Nephron (organoid): ENCODE results near the gene PPDPF.

ENCODE experiments used
- H3K27ac Mint-ChIP-seq, 3 experiments: 2 replicates each; pipeline ENCODE4 v1.8.0; 2020; ENCODE audit warnings: mixed read lengths in 3 of 3, mild to moderate bottlenecking in 2 of 3, moderate library complexity in 1 of 3
- H3K27me3 Mint-ChIP-seq: 2 replicates; pipeline ENCODE4 v1.8.0; 2021; ENCODE audit warnings: low read depth, mild to moderate bottlenecking, moderate library complexity, mixed read lengths
- H3K36me3 Mint-ChIP-seq: 2 replicates; pipeline ENCODE4 v1.8.0; 2020; ENCODE audit warnings: low read depth, mixed read lengths
- H3K4me1 Mint-ChIP-seq: 2 replicates; pipeline ENCODE4 v1.8.0; 2020; ENCODE audit warnings: mixed read lengths
- H3K4me3 Mint-ChIP-seq, 3 experiments: 2 replicates each; pipeline ENCODE4 v1.8.0; 2020; ENCODE audit warnings: mild to moderate bottlenecking in 3 of 3, mixed read lengths in 3 of 3, moderate library complexity in 2 of 3
- H3K9me3 Mint-ChIP-seq: 2 replicates; pipeline ENCODE4 v1.8.0; 2020; ENCODE audit warnings: mixed read lengths
- CTCF ChIP-seq, 3 experiments: fragments of 200-600 bp; sonication (generic); IDR thresholded peaks; one replicate each; pipeline ENCODE4 v1.5.0; 2021; ENCODE audit warnings: antibody characterized with exemption in 3 of 3; ENCODE audit not compliant: unreplicated experiment in 3 of 3

PPDPF gene

GRCh38 chr20:63552481-63553249, 32.1 kb downstream of the PPDPF start:
- Mint-ChIP-seq H3K9me3 (no peaks in the 10 kb centered on the region), H3K4me1 (no peaks in the 10 kb centered on the region), H3K27ac (no peak overlapping the region), H3K27me3 (peaks cover 24% of the 10 kb centered on the region), H3K36me3 (no peaks in the 10 kb centered on the region), H3K4me3 (peak overlapping the region; percentile 32 to 76 (median 69))
- TF ChIP-seq CTCF (IDR thresholded peaks at IDR 0.05; ENCODE audit: unreplicated experiment in 3 of 3): no peak

GRCh38 chr20:63553251-63553932, 32.8 kb downstream of the PPDPF start:
- H3K36me3 Mint-ChIP-seq: no peaks in the 10 kb centered on the region
- H3K9me3 Mint-ChIP-seq: no peaks in the 10 kb centered on the region
- TF ChIP-seq CTCF (IDR thresholded peaks at IDR 0.05; ENCODE audit: unreplicated experiment in 3 of 3): no peak
- peaks cover 23% of the 10 kb centered on the region for H3K27me3 Mint-ChIP-seq
- H3K4me3 Mint-ChIP-seq: peak overlapping the region in 2 of 3 experiments; percentile 64 to 76
- H3K27ac Mint-ChIP-seq: no peak overlapping the region
- no peaks in the 10 kb centered on the region for H3K4me1 Mint-ChIP-seq

GRCh38 chr20:63553933-63554290, 33.3 kb downstream of the PPDPF start, which contains the start of gene FNDC11:
Gene FNDC11, plus strand, starts transcription at chr20:63554159. Its CDS starts 1,505 bp downstream, at chr20:63555664.
- Mint-ChIP-seq H3K27ac (no peak within 1 kb of the TSS), H3K4me3 (peak within 1 kb of the TSS; percentile 47 to 76 (median 73)), H3K9me3 (no peaks in the 10 kb centered on the region), H3K36me3 (no peaks in the 10 kb centered on the region), H3K27me3 (peaks cover 20% of the 10 kb centered on the region), H3K4me1 (no peaks in the 10 kb centered on the region)
- TF ChIP-seq CTCF (IDR thresholded peaks at IDR 0.05; ENCODE audit: unreplicated experiment in 3 of 3): no peak

GRCh38 chr20:63554361-63555278, 34.1 kb downstream of the PPDPF start:
- no peak overlapping the region for H3K27ac Mint-ChIP-seq
- no peak for TF ChIP-seq CTCF (IDR thresholded peaks at IDR 0.05; ENCODE audit: unreplicated experiment in 3 of 3)
- no peaks in the 10 kb centered on the region for H3K4me1 Mint-ChIP-seq
- no peaks in the 10 kb centered on the region for H3K9me3 Mint-ChIP-seq
- peak overlapping the region; percentile 47 to 76 (median 73) for H3K4me3 Mint-ChIP-seq
- H3K27me3 Mint-ChIP-seq: peaks cover 20% of the 10 kb centered on the region
- H3K36me3 Mint-ChIP-seq: no peaks in the 10 kb centered on the region

GRCh38 chr20:63555661-63556381, 35.3 kb downstream of the PPDPF start:
- H3K4me1 Mint-ChIP-seq: no peaks in the 10 kb centered on the region
- no peaks in the 10 kb centered on the region for H3K9me3 Mint-ChIP-seq
- H3K27ac Mint-ChIP-seq: no peak overlapping the region
- H3K27me3 Mint-ChIP-seq: peaks cover 12% of the 10 kb centered on the region
- peaks cover 3% of the 10 kb centered on the region for H3K36me3 Mint-ChIP-seq
- no peak overlapping the region for H3K4me3 Mint-ChIP-seq
- no peak for TF ChIP-seq CTCF (IDR thresholded peaks at IDR 0.05; ENCODE audit: unreplicated experiment in 3 of 3)
